H1 (cell line): ENCODE measurements around the gene CLCNKB. TPM values are rescaled to one million over a fixed set of nuclear protein-coding genes. Genes with fewer than 3 reads are reported as not detected.

ENCODE experiments used
- CTCF ChIA-PET: fragments of 300-600 bp; sonication (Branson Sonifier 250); formaldehyde crosslinking; loops from one replicate; lab custom pipeline; 2021; ENCODE audit not compliant: partially characterized antibody; lab: Charles Lee
- POLR2A ChIA-PET: fragments of 300-600 bp; sonication (Branson Sonifier 250); formaldehyde crosslinking; loops from one replicate; lab custom pipeline; 2021; ENCODE audit warnings: inconsistent platforms; ENCODE audit not compliant: partially characterized antibody; lab: Charles Lee
- DNase-seq, 2 experiments: peaks; one replicate each; pipeline versions ENCODE4 v3.0.0 to v3.0.0-alpha.2; 2010 to 2022; ENCODE audit warnings: low spot score in 2 of 2, low read depth in 1 of 2, mixed read lengths in 1 of 2
- FAIRE-seq: peaks from 2 replicates; lab custom pipeline; 2011; peaks lifted over from hg19 to GRCh38; lab: Jason Lieb, UNC
- H2AFZ ChIP-seq: 2 replicates; pipeline ENCODE4 v1.8.1; 2012; ENCODE audit warnings: low read length, inconsistent platforms
- H2AK5ac ChIP-seq: 2 replicates; pipeline ENCODE4 v1.6.1; 2013; ENCODE audit warnings: low read depth, low read length
- H2BK120ac ChIP-seq: replicated peaks from 2 replicates; pipeline ENCODE3; 2013; ENCODE audit warnings: low read depth, low read length, inconsistent platforms
- H2BK12ac ChIP-seq: 2 replicates; pipeline ENCODE4 v1.6.1; 2013; ENCODE audit warnings: low read depth, low read length
- H2BK15ac ChIP-seq: 2 replicates; pipeline ENCODE4 v1.6.1; 2013; ENCODE audit warnings: low read length
- H2BK20ac ChIP-seq: 2 replicates; pipeline ENCODE4 v1.6.1; 2013; ENCODE audit warnings: low read length
- H2BK5ac ChIP-seq: 2 replicates; pipeline ENCODE4 v1.6.1; 2013; ENCODE audit warnings: low read depth, low read length
- H3K14ac ChIP-seq: 2 replicates; pipeline ENCODE4 v1.6.1; 2013; ENCODE audit warnings: inconsistent platforms; ENCODE audit not compliant: insufficient read length
- H3K18ac ChIP-seq: 2 replicates; pipeline ENCODE4 v1.6.1; 2013; ENCODE audit warnings: low read length; ENCODE audit errors: extremely low read depth
- H3K23ac ChIP-seq: 2 replicates; pipeline ENCODE4 v1.6.1; 2013; ENCODE audit warnings: inconsistent platforms; ENCODE audit not compliant: insufficient read length
- H3K23me2 ChIP-seq: 2 replicates; pipeline ENCODE4 v1.6.1; 2013; ENCODE audit warnings: low read depth, low read length
- H3K27ac ChIP-seq: 2 replicates; pipeline ENCODE4 v1.6.1; 2011; ENCODE audit warnings: low read depth, low read length, inconsistent platforms
- H3K27me3 ChIP-seq, 4 experiments: replicated peaks in 1 of 4; 1 replicate in 1 of 4; 2 replicates in 3 of 4; pipeline versions ENCODE4 v1.6.1 to v1.8.1; 2011 to 2013; ENCODE audit warnings: low read length in 3 of 4, mild to moderate bottlenecking in 3 of 4, inconsistent platforms in 2 of 4, mixed read lengths in 2 of 4, moderate library complexity in 1 of 4; ENCODE audit not compliant: control insufficient read depth in 3 of 4, insufficient read depth in 3 of 4; ENCODE audit errors: extremely low read depth in 1 of 4
- H3K36me3 ChIP-seq, 4 experiments: 2 replicates each; pipeline versions ENCODE4 v1.6.1 to v1.8.1; 2011 to 2013; ENCODE audit warnings: mild to moderate bottlenecking in 4 of 4, low read length in 3 of 4, moderate library complexity in 2 of 4, control low read depth in 1 of 4, inconsistent platforms in 1 of 4; ENCODE audit not compliant: insufficient read depth in 4 of 4, control insufficient read depth in 2 of 4
- H3K4ac ChIP-seq: replicated peaks from 2 replicates; pipeline ENCODE3; 2013; ENCODE audit warnings: low read length, low read depth, mixed read lengths, inconsistent platforms; ENCODE audit not compliant: insufficient read length
- H3K4me1 ChIP-seq, 4 experiments: replicated peaks in 1 of 4; 1 replicate in 1 of 4; 2 replicates in 3 of 4; pipeline versions ENCODE4 v1.6.1 to v1.8.1; 2011 to 2013; ENCODE audit warnings: low read length in 3 of 4, inconsistent platforms in 2 of 4, mixed read lengths in 1 of 4; ENCODE audit not compliant: insufficient read depth in 4 of 4, control insufficient read depth in 3 of 4
- H3K4me2 ChIP-seq, 2 experiments: 2 replicates each; pipeline versions ENCODE4 v1.6.1 to v1.8.1; 2011 to 2013; ENCODE audit warnings: low read depth in 2 of 2, low read length in 2 of 2, control low read depth in 1 of 2, inconsistent platforms in 1 of 2, mild to moderate bottlenecking in 1 of 2; ENCODE audit not compliant: insufficient read depth in 1 of 2
- H3K4me3 ChIP-seq, 4 experiments: fragments of 200-600, 300-600 bp in 1 of 4; sonication (generic), shearing (Covaris generic), sonication (Bioruptor Twin) in 1 of 4; 2 replicates each; pipeline versions ENCODE4 v1.5.1 to v1.8.1; 2011 to 2016; ENCODE audit warnings: low read length in 4 of 4, low read depth in 3 of 4, control low read depth in 2 of 4, inconsistent platforms in 2 of 4, mild to moderate bottlenecking in 2 of 4, mixed read lengths in 1 of 4, moderate library complexity in 1 of 4; ENCODE audit not compliant: insufficient read depth in 2 of 4; ENCODE audit errors: extremely low read depth in 1 of 4
- H3K56ac ChIP-seq: replicated peaks from 2 replicates; pipeline ENCODE3; 2013; ENCODE audit warnings: low read depth, mild to moderate bottlenecking, mixed read lengths, low read length, inconsistent platforms; ENCODE audit not compliant: insufficient read length
- H3K79me1 ChIP-seq: 2 replicates; pipeline ENCODE4 v1.6.1; 2013; ENCODE audit warnings: low read depth, low read length, control low read depth
- H3K79me2 ChIP-seq, 2 experiments: 2 replicates each; pipeline versions ENCODE4 v1.6.1 to v1.8.1; 2012 to 2013; ENCODE audit warnings: low read length in 2 of 2, mild to moderate bottlenecking in 2 of 2, inconsistent platforms in 1 of 2; ENCODE audit not compliant: insufficient read depth in 2 of 2, control insufficient read depth in 1 of 2
- H3K9ac ChIP-seq, 4 experiments: replicated peaks in 1 of 4; 1 replicate in 1 of 4; 2 replicates in 3 of 4; pipeline versions ENCODE4 v1.6.1 to v1.8.1; 2011 to 2013; ENCODE audit warnings: low read depth in 3 of 4, low read length in 3 of 4, control low read depth in 2 of 4, mild to moderate bottlenecking in 2 of 4, moderate library complexity in 2 of 4, inconsistent platforms in 1 of 4; ENCODE audit errors: extremely low read depth in 1 of 4
- H3K9me3 ChIP-seq, 2 experiments: 2 replicates each; pipeline versions ENCODE4 v1.6.1 to v1.8.1; 2012 to 2013; ENCODE audit warnings: mild to moderate bottlenecking in 2 of 2, moderate library complexity in 2 of 2, control low read depth in 1 of 2, inconsistent platforms in 1 of 2, low read depth in 1 of 2, low read length in 1 of 2, mixed read lengths in 1 of 2; ENCODE audit not compliant: insufficient read depth in 2 of 2
- H4K20me1 ChIP-seq, 2 experiments: replicated peaks in 1 of 2; 2 replicates each; pipeline versions ENCODE3 to v1.8.1; 2011 to 2013; ENCODE audit warnings: inconsistent platforms in 2 of 2, low read length in 2 of 2, mild to moderate bottlenecking in 1 of 2; ENCODE audit not compliant: insufficient read depth in 2 of 2, control insufficient read depth in 1 of 2
- H4K5ac ChIP-seq: 2 replicates; pipeline ENCODE4 v1.6.1; 2013; ENCODE audit warnings: low read length, low read depth, mixed read lengths, inconsistent platforms; ENCODE audit not compliant: insufficient read length
- H4K8ac ChIP-seq: 2 replicates; pipeline ENCODE4 v1.8.0; 2013; ENCODE audit warnings: mild to moderate bottlenecking, moderate library complexity, low read length, inconsistent platforms; ENCODE audit not compliant: insufficient read depth; ENCODE audit errors: extremely low read depth
- H4K91ac ChIP-seq: replicated peaks from 2 replicates; pipeline ENCODE3; 2013; ENCODE audit warnings: low read length, mixed read lengths, inconsistent platforms; ENCODE audit not compliant: insufficient read length
- ATF2 ChIP-seq: IDR thresholded peaks from 2 replicates; pipeline ENCODE4 v1.6.1; 2012; ENCODE audit warnings: low read length, inconsistent platforms
- CBX5 ChIP-seq: fragments of 300-800, 300-1000 bp; sonication (generic); IDR thresholded peaks from 2 replicates; pipeline ENCODE4 v1.7.1; 2016; ENCODE audit warnings: antibody characterized with exemption, low read length, low read depth
- CHD1 ChIP-seq: IDR thresholded peaks from 2 replicates; pipeline ENCODE4 v1.6.1; 2012; ENCODE audit warnings: low read depth, low read length, improper control_type of control experiment
- CHD2 ChIP-seq: IDR thresholded peaks from 2 replicates; pipeline ENCODE4 v1.6.1; 2012; ENCODE audit warnings: low read length, improper control_type of control experiment
- CREB1 ChIP-seq: IDR thresholded peaks from 2 replicates; pipeline ENCODE4 v1.6.1; 2012; ENCODE audit warnings: inconsistent platforms
- CTBP2 ChIP-seq: IDR thresholded peaks from 2 replicates; pipeline ENCODE4 v1.7.0; 2011; ENCODE audit warnings: borderline replicate concordance, mild to moderate bottlenecking, moderate library complexity, mixed read lengths, low read length; ENCODE audit not compliant: insufficient read depth, insufficient read length
- MAFK ChIP-seq: IDR thresholded peaks from 2 replicates; pipeline ENCODE4 v1.6.1; 2012; ENCODE audit warnings: low read depth, mild to moderate bottlenecking, improper control_type of control experiment, low read length
- MAX ChIP-seq: IDR thresholded peaks from 2 replicates; pipeline ENCODE4 v1.6.1; 2012; ENCODE audit warnings: inconsistent platforms
- SIX5 ChIP-seq: IDR thresholded peaks from 2 replicates; pipeline ENCODE4 v1.6.1; 2011; ENCODE audit warnings: mild to moderate bottlenecking, low read depth, low read length
- SP2 ChIP-seq: IDR thresholded peaks from 2 replicates; pipeline ENCODE4 v1.6.1; 2012; ENCODE audit warnings: mild to moderate bottlenecking, low read length, inconsistent platforms
- SRF ChIP-seq: IDR thresholded peaks from 2 replicates; pipeline ENCODE4 v1.6.1; 2011; ENCODE audit warnings: mild to moderate bottlenecking, low read depth, low read length, moderate library complexity
- SUZ12 ChIP-seq: fragments of 200-600 bp; sonication (generic); IDR thresholded peaks from 2 replicates; pipeline ENCODE4 v1.6.1; 2012; ENCODE audit warnings: mild to moderate bottlenecking, inconsistent platforms, low read length, moderate library complexity, mixed read lengths
- ZNF274 ChIP-seq: IDR thresholded peaks from 2 replicates; pipeline ENCODE4 v1.7.0; 2012; ENCODE audit warnings: low read length, borderline replicate concordance; ENCODE audit errors: extremely low read depth
- WGBS, 2 experiments: shearing (Covaris generic) in 1 of 2; methylation state at CpG; one replicate each; pipeline versions ENCODE4 v1.1.6 to v1.1.7; 2013 to 2015; ENCODE audit warnings: low lambda C conversion rate in 2 of 2, mixed read lengths in 2 of 2, inconsistent platforms in 1 of 2, low coverage in 1 of 2, missing lambda C conversion rate in 1 of 2; ENCODE audit not compliant: insufficient replicate concordance in 2 of 2, insufficient coverage in 1 of 2, insufficient read length in 1 of 2; ENCODE audit errors: extremely low coverage in 1 of 2, missing lambda C conversion rate in 1 of 2; 5-methylcytosine and 5-hydroxymethylcytosine counted together
- polyA plus RNA-seq, 7 experiments: library from polyadenylated mRNA; depleted of rRNA in 3 of 7; stranded (reverse) in 5 of 7; unstranded in 2 of 7; fragments of >200 nt in 5 of 7; fragments of 200-250 nt in 2 of 7; gene quantifications; 1 replicate in 5 of 7; 2 replicates in 1 of 7; 4 replicates in 1 of 7; pipeline versions ENCODE4 v1.2.1 to v1.2.3, GENCODE V29; 2011 to 2013; ENCODE audit warnings: missing spikeins in 2 of 7, mixed read lengths in 2 of 7
- total RNA-seq: library from RNA; stranded (reverse); fragmentation: NEBNext Ultra II Directional; extraction: Animal tissue kit (Norgen Biotek cat#: 25700); gene quantifications from 2 replicates; pipeline ENCODE4 v1.2.1, GENCODE V29; 2021

CLCNKB gene
- total and polyA plus RNA-seq, 2 of the 8 experiments (the other 6 are each of a cell fraction or from before 2014, with no cell fraction given): 1.2 to 3.5 TPM

- no peak overlapping the region for H4K91ac ChIP-seq
- no peaks in the 10 kb centered on the region for H3K79me1 ChIP-seq
- H3K23ac ChIP-seq: no peak overlapping the region
- H3K14ac ChIP-seq: no peak overlapping the region
- H3K4ac ChIP-seq: no peak overlapping the region
- no peak overlapping the region for H2BK5ac ChIP-seq
- peaks cover 0 to 4% (median 2%) of the 10 kb centered on the region in 4 experiments; a peak in 2 of 7 replicates for H3K27me3 ChIP-seq
- no peak overlapping the region for H3K9ac ChIP-seq
- no peak overlapping the region for H3K4me3 ChIP-seq
- no peak overlapping the region for H2AK5ac ChIP-seq
- no peak overlapping the region for H2BK20ac ChIP-seq
- no peaks in the 10 kb centered on the region for H3K79me2 ChIP-seq
- FAIRE-seq (no peak), DNase-seq (no peak)
- H3K36me3 ChIP-seq: no peaks in the 10 kb centered on the region
- no peak overlapping the region for H4K8ac ChIP-seq
- no peak for TF ChIP-seq CTBP2
- no peak for TF ChIP-seq CHD1
- TF ChIP-seq CREB1: no peak
- TF ChIP-seq SUZ12: no peak
- no peak for TF ChIP-seq ATF2
- TF ChIP-seq MAFK: no peak
- no peak for TF ChIP-seq SP2
- TF ChIP-seq ZNF274: no peak
- no peak for TF ChIP-seq CHD2
- TF ChIP-seq SIX5: no peak
- no peak for TF ChIP-seq CBX5
- no peak for TF ChIP-seq MAX
- TF ChIP-seq SRF: no peak
- H2BK12ac ChIP-seq: no peak overlapping the region
- H3K9me3 ChIP-seq: no peaks in the 10 kb centered on the region
- ChIA-PET CTCF (interaction anchor here (0.6 to 7.8 kb wide), 10 partner anchors 10 to 374 kb away, joined by 3 to 91 read pairs (median 4); no protein-coding TSS in a partner anchor), POLR2A (no interaction called here)
- no peak overlapping the region for H3K18ac ChIP-seq
- WGBS, 2 experiments: 79% methylated on average over 8 of the region's 8 CpGs; no CpG with 5 or more reads in 1 of the 2 experiments
- H3K56ac ChIP-seq: no peak overlapping the region
- H2BK15ac ChIP-seq: no peak overlapping the region
- H2BK120ac ChIP-seq: no peak overlapping the region
- H4K5ac ChIP-seq: no peak overlapping the region
- H4K20me1 ChIP-seq: no peaks in the 10 kb centered on the region
- no peak overlapping the region for H2AFZ ChIP-seq
- peaks cover 0 to 18% (median 13%) of the 10 kb centered on the region in 4 experiments; a peak in 6 of 7 replicates for H3K4me1 ChIP-seq
- no peak overlapping the region; a peak in 1 of 4 replicates for H3K4me2 ChIP-seq
- H3K23me2 ChIP-seq: no peaks in the 10 kb centered on the region
- H3K27ac ChIP-seq: no peak overlapping the region
Measured at GRCh38 chr1:16065269-16065576, 21.6 kb downstream of the CLCNKB start.
